ENCODE data around the gene LCP2.

LCP2 gene

DNA sequence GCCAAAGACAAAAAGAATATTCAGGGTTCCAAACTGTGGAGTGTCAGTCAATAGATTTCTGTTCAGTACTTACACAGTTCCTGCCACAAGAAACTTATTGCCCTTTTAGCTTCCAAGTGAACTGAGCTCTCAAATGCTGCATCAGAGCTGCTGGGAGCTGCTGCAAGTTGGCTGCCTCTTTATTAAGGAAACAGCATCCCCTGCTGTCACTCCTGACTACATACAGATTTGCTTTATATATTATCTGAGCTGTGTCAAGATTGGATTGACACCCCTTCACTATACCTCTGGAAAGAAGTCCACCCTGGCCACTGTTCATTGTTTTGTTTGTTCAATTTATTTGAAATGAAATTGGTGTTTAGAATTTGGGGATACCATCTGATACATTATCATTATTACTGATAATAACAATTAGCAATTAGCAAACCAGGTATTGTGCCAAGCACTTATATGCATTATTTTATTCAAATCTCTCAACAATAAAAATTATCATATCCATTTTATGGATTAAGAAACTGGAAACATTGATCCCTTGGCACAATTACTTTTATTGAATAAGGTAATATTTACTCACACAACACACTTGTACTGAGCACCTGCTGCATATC is 81.2 kb downstream of the LCP2 start:
- DNase-seq (ENCODE audit: low read depth), result no peak

- DNase-seq (ENCODE audit: low read depth), result no peak
Measured at GRCh38 chr5:170211575-170212334, 85.8 kb downstream of the LCP2 start.

- no peak for DNase-seq (ENCODE audit: low read depth)
Measured at GRCh38 chr5:170206958-170207357, 90.6 kb downstream of the LCP2 start.

DNA sequence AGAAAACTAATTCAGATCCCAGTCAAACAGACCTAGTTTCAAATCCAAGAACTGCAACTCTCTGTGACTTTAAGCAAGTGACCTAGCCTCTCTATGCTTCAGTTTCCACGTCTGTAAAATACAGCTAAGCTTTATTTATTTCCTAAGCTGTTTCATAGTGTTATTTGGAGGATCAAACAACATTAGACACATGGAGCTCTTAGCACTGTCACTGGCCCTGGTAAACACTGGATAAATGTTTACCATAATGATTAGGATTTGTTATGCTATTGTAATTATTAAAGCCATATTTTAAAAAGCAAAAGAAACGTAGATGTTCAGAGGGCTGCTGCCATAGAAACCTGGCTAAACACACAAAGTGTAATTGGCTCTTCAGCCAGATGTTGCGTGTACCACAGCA is 91.4 kb downstream of the LCP2 start:
- DNase-seq (ENCODE audit: low read depth), result no peak

- DNase-seq (ENCODE audit: low read depth), result no peak
Measured at GRCh38 chr5:170204202-170204601, 93.4 kb downstream of the LCP2 start.

DNA sequence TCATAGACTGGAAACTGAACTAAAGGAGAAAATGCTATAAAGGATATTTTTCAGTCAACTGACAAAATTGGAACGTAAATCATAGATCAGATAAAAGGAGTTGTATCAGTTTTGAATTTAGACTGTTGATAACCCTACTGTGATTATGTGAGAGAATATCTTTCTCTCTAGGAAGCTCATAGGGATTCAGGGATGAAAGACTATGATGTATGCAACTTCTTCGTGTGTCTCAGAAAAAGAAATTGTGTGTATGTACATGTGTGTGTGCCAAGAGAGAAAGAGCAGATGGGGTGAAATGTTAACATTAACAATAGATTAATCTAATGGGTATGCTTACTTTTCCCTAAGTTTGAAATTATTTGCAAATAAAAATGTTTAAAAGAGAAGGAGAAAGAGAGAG is 95.5 kb downstream of the LCP2 start:
- DNase-seq (ENCODE audit: low read depth), result no peak

- DNase-seq (ENCODE audit: low read depth), result no peak
Measured at GRCh38 chr5:170201311-170201710, 96.3 kb downstream of the LCP2 start.

GRCh38 chr5:170200876-170201275 is 96.7 kb downstream of the LCP2 start:
- no peak for DNase-seq (ENCODE audit: low read depth)

All from stimulated activated CD8-positive, alpha-beta memory T cell treated with anti-CD3 and anti-CD28 coated beads, Interleukin-7, amount 100 ng/mL, for 24 hours (primary cell).